GM19455 (cell line): ENCODE results near the gene ANO6.

Experiments used
- ATAC-seq: cut with Tn5 transposase; IDR thresholded peaks from one replicate; pipeline ENCODE4 v1.9.1; 2021; ENCODE audit not compliant: unreplicated experiment

Gene ANO6

DNA sequence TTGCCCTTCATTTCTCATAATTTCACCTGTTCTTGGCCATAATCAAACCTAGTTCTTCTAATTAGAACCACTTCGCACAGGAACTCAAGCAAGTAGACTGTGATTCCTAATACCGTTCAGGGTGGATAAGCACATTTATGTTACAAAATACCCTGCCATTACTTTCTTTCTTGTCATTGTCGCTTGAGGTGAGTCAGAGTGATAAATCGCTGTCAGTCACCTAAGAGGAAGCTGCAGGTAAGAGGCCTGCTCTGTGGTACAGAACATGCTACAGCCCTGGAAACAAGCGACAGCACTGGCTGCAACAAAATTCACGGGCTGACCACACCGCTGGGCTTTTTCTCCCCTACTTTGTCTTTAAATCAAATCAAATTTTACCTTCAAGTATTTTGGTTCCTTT is 218.2 kb downstream of the ANO6 start:
- no peak for ATAC-seq

DNA sequence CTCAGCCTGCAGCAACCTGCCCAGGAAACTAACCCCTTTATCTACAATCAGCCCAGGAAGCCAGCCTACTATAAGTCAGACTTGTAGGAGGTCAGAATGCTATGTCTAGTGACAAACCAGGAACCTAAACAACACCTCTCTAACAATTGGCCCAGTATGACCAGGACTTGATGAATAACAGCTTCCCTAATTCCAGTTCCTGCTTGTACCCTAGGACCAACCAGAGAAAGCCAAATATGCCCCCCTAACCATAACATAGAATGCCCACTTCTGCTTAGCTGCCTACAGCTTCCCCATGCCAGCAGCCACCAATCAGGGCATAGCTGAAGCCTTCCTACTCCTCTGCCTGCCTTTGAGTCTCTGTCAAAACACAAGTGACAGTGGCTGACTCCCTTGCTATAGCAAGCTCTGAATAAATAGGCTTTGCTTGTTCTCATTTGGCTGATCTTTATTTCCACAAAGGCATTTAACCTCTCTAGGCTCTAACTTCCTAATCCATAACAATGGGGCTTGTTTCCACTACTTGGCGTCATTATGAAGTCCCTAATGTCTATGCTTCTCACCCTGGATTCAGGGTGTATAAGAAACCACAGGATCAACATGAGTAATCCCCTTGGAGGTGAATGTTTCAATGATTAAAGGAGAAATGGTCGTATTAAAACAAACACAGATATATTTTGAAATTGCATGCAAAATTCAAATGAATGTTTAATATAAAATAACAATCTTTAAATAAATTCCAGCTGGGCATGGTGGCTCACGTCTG is 220.2 kb downstream of the ANO6 start:
- no peak for ATAC-seq

DNA sequence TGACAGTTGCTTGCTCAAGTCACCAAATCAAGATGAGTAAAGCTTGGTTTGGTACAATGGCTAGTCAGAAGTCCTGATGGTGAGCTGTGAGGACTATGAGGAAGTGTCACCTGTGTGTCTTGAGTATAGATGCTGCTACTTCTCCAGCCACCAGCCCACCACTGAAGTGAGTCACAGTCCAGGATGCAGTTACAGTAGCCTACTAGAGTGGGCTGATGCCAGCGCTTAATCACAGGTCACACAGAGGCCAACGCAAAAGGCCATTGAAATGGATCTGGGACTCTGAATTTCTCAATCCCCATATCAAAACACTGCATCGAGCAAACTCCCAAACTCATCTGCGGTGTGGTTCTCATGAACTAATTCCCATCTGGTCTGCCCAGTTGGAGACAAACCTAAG is 223.1 kb downstream of the ANO6 start:
- no peak for ATAC-seq

GRCh38 chr12:45446013-45446412 is 230.1 kb downstream of the ANO6 start:
- no peak for ATAC-seq

DNA sequence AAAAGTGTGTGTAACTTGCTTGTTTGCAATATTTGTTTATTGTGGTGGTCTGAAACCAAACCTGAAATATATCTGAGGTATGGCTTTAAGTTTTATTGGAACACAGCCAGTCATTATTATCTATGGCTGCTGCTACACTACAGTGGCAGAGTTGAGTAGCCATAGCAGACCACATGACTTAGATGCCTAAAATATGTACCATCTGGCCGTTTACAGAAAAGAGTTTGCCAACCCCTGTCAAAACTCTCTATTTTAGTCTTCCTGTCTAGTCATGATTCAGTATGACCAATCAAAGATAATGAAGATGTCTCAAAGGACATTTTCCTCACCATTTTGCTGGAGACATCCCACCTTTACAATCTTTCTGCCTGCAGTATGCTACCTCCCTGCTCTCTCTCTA is 242.3 kb downstream of the ANO6 start:
- ATAC-seq: no peak

DNA sequence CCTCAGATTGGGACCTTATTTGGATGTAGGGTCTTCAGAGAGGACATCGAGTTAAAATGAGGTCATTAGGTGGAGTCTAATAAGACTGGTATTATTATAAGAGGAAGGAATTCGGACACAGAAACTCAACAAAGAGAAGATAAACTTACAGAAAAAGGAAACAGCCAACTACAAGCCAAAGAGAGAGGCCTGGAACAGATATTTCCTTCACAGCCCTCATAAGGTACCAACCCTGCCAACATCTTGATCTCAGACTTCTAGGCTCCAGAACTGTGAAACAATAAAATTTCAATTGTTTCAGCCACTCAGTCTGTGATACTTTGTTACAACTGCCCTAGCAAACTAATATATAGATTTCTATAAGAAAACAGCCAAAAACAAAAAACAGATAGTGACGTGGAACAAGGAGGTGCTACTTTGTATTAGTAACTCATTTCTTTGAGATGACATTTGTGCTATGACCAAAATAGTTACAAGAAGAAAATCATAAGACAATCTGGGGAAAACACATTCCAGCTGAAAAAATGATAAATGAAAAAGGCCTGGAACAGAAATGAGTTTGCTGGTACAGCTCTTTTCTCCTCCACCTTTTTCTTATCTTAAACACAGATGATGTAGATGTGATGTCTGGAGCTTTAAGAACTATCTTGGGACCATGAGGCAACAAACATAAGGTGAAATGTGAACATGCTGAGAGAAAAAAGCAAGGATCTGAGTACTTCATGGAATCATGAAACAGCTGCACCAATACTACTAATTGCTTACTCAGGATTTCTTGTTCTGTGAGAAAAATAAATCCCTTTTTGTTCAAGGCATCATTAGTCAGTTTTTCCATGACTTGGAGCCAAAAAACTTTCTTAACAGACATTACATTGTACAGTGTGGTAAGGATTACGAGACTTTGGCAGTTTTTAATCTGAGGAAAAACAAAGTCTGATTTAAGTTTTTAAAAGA is 243.2 kb downstream of the ANO6 start:
- ATAC-seq: no peak

GRCh38 chr12:45462506-45462905 is 246.6 kb downstream of the ANO6 start:
- no peak for ATAC-seq

- no peak for ATAC-seq
Measured at GRCh38 chr12:45464699-45465098, 248.8 kb downstream of the ANO6 start.

GRCh38 chr12:45468751-45469615 is 253.1 kb downstream of the ANO6 start:
- ATAC-seq: no peak

- no peak for ATAC-seq
Measured at GRCh38 chr12:45469902-45470301, 254.0 kb downstream of the ANO6 start.

- ATAC-seq: no peak
Measured at GRCh38 chr12:45473636-45474035, 257.7 kb downstream of the ANO6 start.

DNA sequence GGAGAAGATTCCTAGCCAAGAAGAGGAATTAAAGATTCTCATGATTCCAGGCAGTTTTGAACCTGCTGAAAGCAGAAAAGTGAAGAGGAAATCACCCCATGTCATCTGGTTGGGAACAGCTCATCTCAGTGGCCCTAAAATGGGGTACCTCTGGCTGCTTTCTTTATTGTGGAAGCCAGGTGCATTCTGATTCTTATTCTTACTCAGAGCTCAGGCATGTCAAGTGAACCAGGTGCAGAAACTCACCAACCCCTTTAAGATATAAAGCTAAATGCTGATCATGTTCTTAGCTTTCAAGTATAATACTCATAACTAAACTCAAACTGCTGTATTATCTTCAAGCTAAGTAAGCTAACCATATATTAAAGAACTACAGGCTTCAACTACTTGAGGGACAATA is 259.7 kb downstream of the ANO6 start:
- ATAC-seq: no peak

DNA sequence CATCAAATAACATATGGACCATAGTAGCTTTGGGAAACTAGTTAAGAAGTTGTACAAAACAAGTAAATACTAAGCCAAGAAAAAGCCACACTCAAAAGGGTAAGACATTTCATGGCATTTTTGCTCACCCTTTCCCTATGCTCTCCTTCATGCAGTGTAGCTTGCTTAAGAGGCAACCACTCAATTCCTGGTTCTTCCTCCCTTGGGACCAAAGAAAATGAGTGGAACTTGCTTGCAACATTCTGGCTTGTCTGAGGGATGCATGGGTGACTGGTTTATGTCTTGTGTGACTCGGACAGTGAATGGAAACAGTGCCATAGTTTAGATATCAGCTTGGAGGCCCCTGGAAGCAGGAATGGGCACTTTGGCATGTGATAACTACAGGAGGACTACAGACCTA is 261.6 kb downstream of the ANO6 start:
- ATAC-seq: no peak

- ATAC-seq: no peak
Measured at GRCh38 chr12:45478931-45479330, 263.0 kb downstream of the ANO6 start.

DNA sequence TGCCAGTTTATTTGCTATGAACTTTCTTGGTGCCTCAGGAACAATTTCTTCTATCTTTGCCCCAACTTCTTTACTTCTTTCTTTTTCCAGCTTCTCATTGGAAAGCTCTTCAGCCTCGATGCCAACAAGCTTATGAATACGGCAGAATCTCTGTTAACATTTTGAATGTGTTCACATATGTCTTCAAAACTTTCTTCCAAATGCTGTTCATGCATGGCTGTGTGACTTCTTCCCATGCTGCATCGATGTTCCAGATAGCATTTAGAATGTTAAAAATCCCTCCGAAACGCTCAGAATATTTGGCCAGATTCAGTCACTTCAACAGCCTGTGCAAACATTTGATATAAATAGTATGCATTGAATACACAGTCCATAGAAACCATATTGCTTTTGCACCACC is 265.9 kb downstream of the ANO6 start:
- no peak for ATAC-seq

GRCh38 chr12:45483571-45483970 is 267.7 kb downstream of the ANO6 start:
- no peak for ATAC-seq
